ENCODE measurements around the gene ATP2C2. TPM values are rescaled to one million over a fixed set of nuclear protein-coding genes. Genes with fewer than 3 reads are reported as not detected.

The ATP2C2 gene
- total and polyA plus RNA-seq, 9 of the 15 experiments (the other 6 are each of a cell fraction or from before 2014, with no cell fraction given): 0.75 TPM; not detected in 8

DNA sequence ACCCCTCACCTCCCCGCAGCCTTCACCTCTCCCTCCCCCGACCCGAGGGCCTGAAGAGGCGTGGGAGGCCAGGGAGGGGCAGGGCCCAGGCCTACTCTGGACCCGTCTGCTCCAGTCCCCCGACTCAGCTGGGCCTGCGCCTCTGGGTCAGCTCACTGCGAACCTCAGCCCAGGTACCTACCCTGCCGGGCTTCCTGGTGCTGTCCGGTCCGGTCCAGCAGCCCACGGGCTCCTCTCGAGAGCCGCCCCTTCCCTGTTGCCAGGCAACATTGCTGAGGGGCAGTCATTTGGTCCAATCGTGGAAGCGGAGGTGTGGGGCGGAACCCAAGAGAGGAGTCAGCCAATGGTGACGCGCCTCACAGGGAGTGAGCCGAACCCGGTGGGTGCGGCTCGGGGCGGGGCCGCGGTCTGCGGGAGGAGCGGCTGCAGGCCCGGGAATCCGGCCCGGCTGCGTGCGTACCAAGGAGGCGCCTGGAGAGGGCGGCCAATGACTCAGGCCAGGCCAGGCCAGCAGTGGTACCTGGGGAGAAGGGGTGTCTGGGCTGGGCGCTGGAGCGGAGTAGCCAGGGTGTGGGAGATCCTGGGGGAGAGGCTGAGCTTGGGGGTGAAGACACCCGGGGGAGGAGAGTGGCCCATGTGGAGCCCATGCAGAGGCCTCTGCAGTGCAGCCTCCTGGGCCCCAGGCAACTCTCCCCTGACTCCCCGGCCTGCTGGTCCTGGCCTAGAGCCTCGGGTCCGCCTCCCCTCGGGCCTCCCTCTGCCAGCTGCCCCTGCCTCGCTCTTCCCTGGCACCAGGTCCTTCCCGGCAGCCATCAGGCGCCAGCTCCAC lies 136.3 kb downstream of the ATP2C2 start, which contains the start of gene MEAK7 (continued):
- TF ChIP-seq, protein P1, sequence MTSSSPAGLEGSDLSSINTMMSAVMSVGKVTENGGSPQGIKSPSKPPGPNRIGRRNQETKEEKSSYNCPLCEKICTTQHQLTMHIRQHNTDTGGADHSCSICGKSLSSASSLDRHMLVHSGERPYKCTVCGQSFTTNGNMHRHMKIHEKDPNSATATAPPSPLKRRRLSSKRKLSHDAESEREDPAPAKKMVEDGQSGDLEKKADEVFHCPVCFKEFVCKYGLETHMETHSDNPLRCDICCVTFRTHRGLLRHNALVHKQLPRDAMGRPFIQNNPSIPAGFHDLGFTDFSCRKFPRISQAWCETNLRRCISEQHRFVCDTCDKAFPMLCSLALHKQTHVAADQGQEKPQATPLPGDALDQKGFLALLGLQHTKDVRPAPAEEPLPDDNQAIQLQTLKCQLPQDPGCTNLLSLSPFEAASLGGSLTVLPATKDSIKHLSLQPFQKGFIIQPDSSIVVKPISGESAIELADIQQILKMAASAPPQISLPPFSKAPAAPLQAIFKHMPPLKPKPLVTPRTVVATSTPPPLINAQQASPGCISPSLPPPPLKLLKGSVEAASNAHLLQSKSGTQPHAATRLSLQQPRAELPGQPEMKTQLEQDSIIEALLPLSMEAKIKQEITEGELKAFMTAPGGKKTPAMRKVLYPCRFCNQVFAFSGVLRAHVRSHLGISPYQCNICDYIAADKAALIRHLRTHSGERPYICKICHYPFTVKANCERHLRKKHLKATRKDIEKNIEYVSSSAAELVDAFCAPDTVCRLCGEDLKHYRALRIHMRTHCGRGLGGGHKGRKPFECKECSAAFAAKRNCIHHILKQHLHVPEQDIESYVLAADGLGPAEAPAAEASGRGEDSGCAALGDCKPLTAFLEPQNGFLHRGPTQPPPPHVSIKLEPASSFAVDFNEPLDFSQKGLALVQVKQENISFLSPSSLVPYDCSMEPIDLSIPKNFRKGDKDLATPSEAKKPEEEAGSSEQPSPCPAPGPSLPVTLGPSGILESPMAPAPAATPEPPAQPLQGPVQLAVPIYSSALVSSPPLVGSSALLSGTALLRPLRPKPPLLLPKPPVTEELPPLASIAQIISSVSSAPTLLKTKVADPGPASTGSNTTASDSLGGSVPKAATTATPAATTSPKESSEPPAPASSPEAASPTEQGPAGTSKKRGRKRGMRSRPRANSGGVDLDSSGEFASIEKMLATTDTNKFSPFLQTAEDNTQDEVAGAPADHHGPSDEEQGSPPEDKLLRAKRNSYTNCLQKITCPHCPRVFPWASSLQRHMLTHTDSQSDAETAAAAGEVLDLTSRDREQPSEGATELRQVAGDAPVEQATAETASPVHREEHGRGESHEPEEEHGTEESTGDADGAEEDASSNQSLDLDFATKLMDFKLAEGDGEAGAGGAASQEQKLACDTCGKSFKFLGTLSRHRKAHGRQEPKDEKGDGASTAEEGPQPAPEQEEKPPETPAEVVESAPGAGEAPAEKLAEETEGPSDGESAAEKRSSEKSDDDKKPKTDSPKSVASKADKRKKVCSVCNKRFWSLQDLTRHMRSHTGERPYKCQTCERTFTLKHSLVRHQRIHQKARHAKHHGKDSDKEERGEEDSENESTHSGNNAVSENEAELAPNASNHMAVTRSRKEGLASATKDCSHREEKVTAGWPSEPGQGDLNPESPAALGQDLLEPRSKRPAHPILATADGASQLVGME (CRISPR knock-in tag; IDR thresholded peaks at IDR 0.05): 0 out of 2 replicates have a peak, but pooled peaks have one; percentile 77
- TF ChIP-seq IRF2 (CRISPR knock-in tag; IDR thresholded peaks at IDR 0.05) (no peak), FOXM1 (IDR thresholded peaks at IDR 0.05; ENCODE audit: low read depth) (no peak), FOXM1 (CRISPR knock-in tag; IDR thresholded peaks at IDR 0.05; ENCODE audit: low read depth) (no peak), KLF16 (IDR thresholded peaks at IDR 0.05) (peak; percentile 41; the same call in 1 of the 2 replicates), PHF8 (IDR thresholded peaks at IDR 0.05; ENCODE audit: borderline replicate concordance, low read length) (peak; percentile 90), NFATC3 (IDR thresholded peaks at IDR 0.05) (no peak), CBX8 (IDR thresholded peaks at IDR 0.05; ENCODE audit: borderline replicate concordance, extremely low read depth, low read depth, low read length, poor library complexity, severe bottlenecking) (no peak), RBM22 (IDR thresholded peaks at IDR 0.05; ENCODE audit: low read depth, low read length, poor library complexity, severe bottlenecking) (peak; percentile 36), BRF1 (IDR thresholded peaks at IDR 0.05; ENCODE audit: borderline replicate concordance, extremely low read depth, insufficient read length) (no peak), MAFG (tag; conservative IDR thresholded peaks at IDR 0.05) (no peak), GABPA (tag; conservative IDR thresholded peaks at IDR 0.05; ENCODE audit: low read depth) (no peak)
- TF ChIP-seq, protein P2, sequence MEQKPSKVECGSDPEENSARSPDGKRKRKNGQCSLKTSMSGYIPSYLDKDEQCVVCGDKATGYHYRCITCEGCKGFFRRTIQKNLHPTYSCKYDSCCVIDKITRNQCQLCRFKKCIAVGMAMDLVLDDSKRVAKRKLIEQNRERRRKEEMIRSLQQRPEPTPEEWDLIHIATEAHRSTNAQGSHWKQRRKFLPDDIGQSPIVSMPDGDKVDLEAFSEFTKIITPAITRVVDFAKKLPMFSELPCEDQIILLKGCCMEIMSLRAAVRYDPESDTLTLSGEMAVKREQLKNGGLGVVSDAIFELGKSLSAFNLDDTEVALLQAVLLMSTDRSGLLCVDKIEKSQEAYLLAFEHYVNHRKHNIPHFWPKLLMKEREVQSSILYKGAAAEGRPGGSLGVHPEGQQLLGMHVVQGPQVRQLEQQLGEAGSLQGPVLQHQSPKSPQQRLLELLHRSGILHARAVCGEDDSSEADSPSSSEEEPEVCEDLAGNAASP (IDR thresholded peaks at IDR 0.05): no peak
- TF ChIP-seq, protein P3, sequence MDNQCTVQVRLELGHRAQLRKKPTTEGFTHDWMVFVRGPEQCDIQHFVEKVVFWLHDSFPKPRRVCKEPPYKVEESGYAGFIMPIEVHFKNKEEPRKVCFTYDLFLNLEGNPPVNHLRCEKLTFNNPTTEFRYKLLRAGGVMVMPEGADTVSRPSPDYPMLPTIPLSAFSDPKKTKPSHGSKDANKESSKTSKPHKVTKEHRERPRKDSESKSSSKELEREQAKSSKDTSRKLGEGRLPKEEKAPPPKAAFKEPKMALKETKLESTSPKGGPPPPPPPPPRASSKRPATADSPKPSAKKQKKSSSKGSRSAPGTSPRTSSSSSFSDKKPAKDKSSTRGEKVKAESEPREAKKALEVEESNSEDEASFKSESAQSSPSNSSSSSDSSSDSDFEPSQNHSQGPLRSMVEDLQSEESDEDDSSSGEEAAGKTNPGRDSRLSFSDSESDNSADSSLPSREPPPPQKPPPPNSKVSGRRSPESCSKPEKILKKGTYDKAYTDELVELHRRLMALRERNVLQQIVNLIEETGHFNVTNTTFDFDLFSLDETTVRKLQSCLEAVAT (IDR thresholded peaks at IDR 0.05): no peak
- TF ChIP-seq, protein P4, sequence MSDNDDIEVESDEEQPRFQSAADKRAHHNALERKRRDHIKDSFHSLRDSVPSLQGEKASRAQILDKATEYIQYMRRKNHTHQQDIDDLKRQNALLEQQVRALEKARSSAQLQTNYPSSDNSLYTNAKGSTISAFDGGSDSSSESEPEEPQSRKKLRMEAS (CRISPR knock-in tag; IDR thresholded peaks at IDR 0.05): peak; percentile 60
- TF ChIP-seq, protein P5, sequence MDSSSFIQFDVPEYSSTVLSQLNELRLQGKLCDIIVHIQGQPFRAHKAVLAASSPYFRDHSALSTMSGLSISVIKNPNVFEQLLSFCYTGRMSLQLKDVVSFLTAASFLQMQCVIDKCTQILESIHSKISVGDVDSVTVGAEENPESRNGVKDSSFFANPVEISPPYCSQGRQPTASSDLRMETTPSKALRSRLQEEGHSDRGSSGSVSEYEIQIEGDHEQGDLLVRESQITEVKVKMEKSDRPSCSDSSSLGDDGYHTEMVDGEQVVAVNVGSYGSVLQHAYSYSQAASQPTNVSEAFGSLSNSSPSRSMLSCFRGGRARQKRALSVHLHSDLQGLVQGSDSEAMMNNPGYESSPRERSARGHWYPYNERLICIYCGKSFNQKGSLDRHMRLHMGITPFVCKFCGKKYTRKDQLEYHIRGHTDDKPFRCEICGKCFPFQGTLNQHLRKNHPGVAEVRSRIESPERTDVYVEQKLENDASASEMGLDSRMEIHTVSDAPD (CRISPR knock-in tag; IDR thresholded peaks at IDR 0.05): no peak

All from K562 (cell line).